IPS-15b (cell line): ENCODE measurements around the gene MMP17.

Experiments
- H3K27me3 ChIP-seq: one replicate; pipeline ENCODE4 v1.6.1; 2013; ENCODE audit warnings: low read length; ENCODE audit not compliant: control insufficient read depth, insufficient read depth
- H3K36me3 ChIP-seq: one replicate; pipeline ENCODE4 v1.6.1; 2013; ENCODE audit warnings: low read length; ENCODE audit not compliant: control insufficient read depth, insufficient read depth
- H3K4me1 ChIP-seq: one replicate; pipeline ENCODE4 v1.6.1; 2013; ENCODE audit warnings: mild to moderate bottlenecking, low read length; ENCODE audit not compliant: control insufficient read depth, insufficient read depth
- H3K4me3 ChIP-seq: one replicate; pipeline ENCODE4 v1.5.1; 2013; ENCODE audit warnings: low read depth, low read length
- H3K9ac ChIP-seq: one replicate; pipeline ENCODE4 v1.6.1; 2013; ENCODE audit warnings: low read depth, mild to moderate bottlenecking, low read length
- H3K9me3 ChIP-seq: one replicate; pipeline ENCODE4 v1.6.1; 2013; ENCODE audit warnings: mild to moderate bottlenecking, low read length; ENCODE audit not compliant: control insufficient read depth, insufficient read depth

MMP17 gene

DNA sequence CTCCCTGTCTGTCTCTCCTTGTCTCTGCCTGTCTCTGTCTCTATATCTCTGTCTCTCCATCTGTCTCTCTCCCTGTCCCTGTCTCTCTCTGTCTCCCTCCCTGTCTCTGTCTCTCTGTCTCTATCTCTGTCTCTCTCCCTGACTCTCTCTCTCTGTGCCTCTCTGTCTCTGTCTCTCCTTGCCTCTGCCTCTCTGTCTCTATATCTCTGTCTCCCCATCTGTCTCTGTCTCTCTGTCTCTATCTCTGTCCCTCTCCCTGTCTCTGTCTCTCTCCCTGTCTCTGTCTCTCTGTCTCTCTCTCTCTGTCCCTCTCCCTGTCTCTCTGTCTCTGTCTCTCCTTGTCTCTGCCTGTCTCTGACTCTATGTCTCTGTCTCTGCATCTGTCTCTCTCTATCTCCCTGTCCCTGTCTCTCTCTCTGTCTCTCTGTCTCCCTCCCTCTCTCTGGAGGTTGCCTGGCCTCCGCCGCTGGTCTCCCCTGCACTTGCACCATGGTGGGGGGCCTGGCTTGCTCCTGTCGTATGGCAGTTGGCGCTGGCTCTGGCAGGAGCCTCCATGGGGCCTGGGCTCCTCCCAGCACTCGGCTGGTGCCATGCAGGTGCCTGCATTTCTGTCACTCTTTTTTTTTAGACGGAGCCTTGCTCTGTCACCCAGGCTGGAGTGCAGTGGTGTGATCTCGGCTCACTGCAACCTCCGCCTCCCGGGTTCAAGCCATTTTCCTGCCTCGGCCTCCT, 28.3 kb downstream of the MMP17 start:
- H3K9me3 ChIP-seq: no peaks in the 10 kb centered on the region
- H3K27me3 ChIP-seq: no peaks in the 10 kb centered on the region
- H3K36me3 ChIP-seq: peaks cover 7% of the 10 kb centered on the region
- H3K4me1 ChIP-seq: peaks cover 8% of the 10 kb centered on the region
- H3K9ac ChIP-seq: no peak overlapping the region
- H3K4me3 ChIP-seq: no peak overlapping the region

DNA sequence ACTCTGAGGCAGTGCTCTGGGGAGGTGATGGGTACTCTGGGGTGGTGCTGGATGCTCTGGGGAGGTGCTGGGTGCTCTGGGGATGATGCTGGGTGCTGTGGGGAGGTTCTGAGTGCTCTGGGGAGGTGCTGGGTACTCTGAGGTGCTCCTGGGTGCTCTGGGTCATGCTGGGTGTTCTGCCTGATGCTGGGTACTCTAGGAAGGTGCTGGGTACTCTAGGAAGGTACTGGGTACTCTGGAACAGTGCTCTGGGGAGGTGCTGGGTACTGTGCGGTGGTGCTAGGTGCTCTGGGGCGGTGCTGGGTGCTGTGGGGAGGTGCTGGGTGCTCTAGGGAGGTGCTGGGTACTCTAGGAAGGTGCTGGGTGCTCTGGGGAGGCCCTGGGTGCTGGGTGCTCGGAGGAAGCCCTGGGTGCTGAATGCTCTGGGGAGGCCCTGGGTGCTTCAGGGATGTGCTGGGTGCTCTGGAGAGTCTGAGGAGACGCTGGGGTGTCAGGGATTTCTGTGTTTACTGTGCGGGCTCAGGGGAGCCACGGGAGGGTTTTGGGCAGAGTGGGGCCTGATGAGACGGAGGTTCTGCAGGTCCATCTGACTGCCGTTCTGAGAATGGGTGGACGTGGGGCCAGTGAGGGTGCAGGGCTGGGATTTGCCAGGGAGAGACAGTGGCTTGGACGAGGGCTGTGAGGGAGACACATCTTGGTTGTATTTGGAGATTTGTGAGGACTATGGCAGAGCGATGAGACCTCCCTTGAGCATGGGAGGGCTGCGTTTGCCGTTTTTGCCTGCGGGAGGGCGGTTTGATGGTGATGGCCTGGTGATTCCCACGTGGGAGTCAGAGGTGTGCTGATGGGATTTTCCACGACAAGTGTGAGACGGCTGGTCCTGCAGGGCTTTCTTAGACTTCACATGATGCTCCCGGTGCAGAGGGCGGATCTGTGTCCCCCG, 30.0 kb downstream of the MMP17 start:
- no peaks in the 10 kb centered on the region for H3K9me3 ChIP-seq
- H3K9ac ChIP-seq: no peak overlapping the region
- H3K36me3 ChIP-seq: no peaks in the 10 kb centered on the region
- H3K4me3 ChIP-seq: no peak overlapping the region
- H3K27me3 ChIP-seq: no peaks in the 10 kb centered on the region
- peaks cover 12% of the 10 kb centered on the region for H3K4me1 ChIP-seq

DNA sequence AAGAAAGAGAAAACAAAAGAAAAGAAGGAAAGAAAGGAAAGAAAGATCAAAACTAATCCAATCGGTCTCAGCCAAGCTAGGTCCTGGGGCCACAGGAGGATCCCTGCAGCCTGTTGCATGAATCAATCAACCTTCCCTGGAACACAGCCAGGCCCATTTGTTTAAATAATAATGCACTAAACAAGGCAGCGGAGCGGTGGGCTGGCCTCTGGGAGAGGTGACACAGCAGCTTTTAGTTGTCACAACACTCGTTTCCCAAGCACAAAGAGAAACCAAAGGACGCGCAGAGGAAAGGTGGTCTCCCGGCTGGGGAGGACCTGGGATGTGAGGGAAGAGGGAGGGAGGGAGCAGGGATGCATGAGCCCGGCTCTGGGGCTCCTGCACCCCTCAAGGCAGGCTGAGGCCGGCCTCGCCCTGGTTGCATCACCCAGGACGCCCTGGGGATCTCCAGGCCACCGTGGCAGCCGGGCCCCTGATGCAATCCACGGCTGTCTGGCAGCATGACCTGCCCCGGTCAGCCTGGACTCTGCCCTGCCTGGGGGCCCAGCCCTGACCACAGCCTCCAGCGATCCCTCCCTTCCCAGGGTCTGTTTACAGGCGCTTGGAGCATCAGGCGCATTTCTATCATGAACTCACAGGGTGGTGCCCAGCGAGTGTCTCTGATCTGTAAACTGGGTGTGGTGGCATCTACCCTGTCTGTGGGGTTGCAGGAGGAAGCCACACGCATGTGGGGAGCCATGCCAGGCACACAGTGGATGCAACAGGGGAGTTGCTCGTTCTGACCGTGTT, 32.5 kb downstream of the MMP17 start:
- H3K9me3 ChIP-seq: no peaks in the 10 kb centered on the region
- no peaks in the 10 kb centered on the region for H3K27me3 ChIP-seq
- no peak overlapping the region for H3K9ac ChIP-seq
- H3K4me3 ChIP-seq: no peak overlapping the region
- H3K4me1 ChIP-seq: peaks cover 15% of the 10 kb centered on the region
- no peaks in the 10 kb centered on the region for H3K36me3 ChIP-seq

DNA sequence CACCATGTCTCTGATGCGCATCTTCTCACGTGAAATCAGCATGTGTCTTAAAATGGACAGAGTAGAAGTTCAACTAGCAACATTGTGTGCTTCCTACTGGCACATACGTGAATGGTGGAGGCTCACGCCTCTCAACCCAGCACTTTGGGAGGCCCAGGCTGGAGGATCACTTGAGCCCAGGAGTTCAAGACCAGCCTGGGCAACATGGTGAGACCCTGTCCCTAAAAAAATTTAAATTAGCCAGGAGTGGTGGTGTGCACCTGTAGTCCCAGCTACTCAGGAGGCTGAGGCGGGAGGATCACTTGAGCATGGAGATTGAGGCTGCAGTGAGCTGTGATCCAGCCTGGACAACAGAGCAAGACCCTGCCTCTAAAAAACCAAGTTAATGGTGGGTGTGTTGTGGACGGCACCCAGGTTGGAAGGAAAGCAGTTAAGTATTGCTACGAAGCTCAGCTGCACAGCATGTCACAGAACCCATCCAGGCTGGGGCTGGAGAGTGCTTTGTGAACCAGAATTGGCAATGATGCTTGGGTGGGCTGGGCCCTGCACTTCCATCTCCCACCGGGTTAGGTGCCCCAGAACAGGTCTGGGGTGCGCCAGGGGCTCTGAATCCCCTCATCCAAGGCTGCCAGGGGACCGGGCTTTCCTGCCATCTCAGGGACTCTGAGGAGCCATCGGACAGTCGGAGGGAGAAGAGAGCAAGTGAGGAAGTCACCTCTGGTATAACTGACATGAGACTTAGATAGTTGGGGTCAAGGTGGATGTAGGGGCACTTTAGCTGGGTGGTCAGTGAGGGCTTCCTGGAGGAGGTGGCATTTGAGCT, 33.3 kb downstream of the MMP17 start:
- H3K4me3 ChIP-seq: no peak overlapping the region
- H3K36me3 ChIP-seq: no peaks in the 10 kb centered on the region
- no peaks in the 10 kb centered on the region for H3K27me3 ChIP-seq
- no peaks in the 10 kb centered on the region for H3K9me3 ChIP-seq
- peaks cover 15% of the 10 kb centered on the region for H3K4me1 ChIP-seq
- no peak overlapping the region for H3K9ac ChIP-seq

DNA sequence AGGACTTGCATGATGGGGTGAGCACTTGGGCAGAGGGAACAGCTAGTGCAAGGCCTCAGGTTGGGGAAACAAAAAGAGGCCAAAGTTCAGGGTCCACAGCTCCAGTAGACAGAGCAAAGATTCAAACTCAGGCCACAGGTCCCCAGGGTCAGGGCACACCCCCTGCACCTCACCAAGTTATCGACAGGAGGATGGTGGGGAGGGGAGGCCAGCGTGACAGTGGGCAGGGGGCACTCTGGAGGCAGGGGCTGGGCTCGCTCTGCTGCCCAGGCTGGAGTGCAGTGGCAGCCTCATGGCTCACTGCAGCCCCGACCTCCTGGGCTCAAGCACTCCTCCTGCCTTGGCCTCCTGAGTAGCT, 33.9 kb downstream of the MMP17 start:
- Histone ChIP-seq H3K9ac (no peak overlapping the region), H3K36me3 (no peaks in the 10 kb centered on the region), H3K9me3 (no peaks in the 10 kb centered on the region), H3K27me3 (no peaks in the 10 kb centered on the region), H3K4me3 (no peak overlapping the region), H3K4me1 (peaks cover 15% of the 10 kb centered on the region)

DNA sequence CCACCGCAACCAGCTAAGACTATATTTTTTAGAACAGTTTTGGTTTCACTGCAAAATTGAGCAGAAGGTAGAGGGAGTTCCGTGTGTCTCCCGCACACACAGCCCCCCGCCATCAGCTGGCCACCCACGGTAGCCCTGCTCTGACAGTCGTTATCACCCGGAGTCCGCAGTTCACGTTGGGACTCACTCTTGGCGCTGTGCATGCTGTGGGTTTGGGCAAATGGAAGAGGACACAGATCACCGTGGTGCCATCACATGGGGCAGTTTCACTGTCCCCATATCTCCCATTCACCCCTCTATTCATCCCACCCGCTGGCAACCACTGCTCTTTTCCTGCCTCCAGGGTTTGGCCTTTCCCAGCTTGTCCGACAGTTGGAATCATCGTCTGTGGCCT, 34.4 kb downstream of the MMP17 start:
- H3K27me3 ChIP-seq: no peaks in the 10 kb centered on the region
- H3K4me1 ChIP-seq: peaks cover 15% of the 10 kb centered on the region
- no peak overlapping the region for H3K4me3 ChIP-seq
- no peak overlapping the region for H3K9ac ChIP-seq
- no peaks in the 10 kb centered on the region for H3K9me3 ChIP-seq
- no peaks in the 10 kb centered on the region for H3K36me3 ChIP-seq

DNA sequence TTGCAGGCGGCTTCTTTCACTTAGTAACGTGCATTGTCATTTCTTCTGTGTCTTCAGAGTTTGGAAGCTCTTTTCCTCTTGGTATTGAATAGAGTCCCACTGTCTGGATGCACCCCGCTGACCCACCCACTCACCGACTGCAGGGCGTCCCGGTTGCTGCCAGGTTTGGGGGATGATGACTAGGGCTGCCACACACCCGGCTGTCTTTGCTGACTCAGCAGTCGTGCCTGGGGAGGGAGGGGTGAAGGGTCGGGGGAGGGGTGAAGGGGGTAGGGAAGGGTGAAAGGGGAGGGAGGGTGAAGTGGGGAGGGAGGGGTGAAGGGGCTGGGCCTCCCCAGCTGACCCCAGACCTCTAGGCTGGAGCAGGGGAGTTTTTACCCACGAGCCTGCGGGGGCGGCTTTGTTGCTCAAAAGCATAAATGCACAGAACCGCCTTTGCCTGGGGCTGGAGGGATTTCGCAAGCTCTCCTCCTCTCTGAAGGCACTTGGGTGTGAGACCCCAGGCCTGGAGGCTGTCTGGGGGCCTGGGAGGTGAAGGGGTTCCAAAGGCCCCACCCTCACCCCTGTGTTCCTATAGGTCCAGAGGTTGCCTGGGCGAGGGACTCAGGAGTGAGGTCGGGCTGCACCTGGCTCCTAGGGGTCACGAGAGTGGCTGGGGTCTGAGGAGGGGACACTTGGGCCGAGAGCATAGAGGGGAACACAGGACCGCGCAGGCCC, 35.0 kb downstream of the MMP17 start:
- no peak overlapping the region for H3K4me3 ChIP-seq
- H3K9me3 ChIP-seq: no peaks in the 10 kb centered on the region
- H3K9ac ChIP-seq: no peak overlapping the region
- H3K27me3 ChIP-seq: no peaks in the 10 kb centered on the region
- H3K4me1 ChIP-seq: peaks cover 15% of the 10 kb centered on the region
- H3K36me3 ChIP-seq: no peaks in the 10 kb centered on the region

DNA sequence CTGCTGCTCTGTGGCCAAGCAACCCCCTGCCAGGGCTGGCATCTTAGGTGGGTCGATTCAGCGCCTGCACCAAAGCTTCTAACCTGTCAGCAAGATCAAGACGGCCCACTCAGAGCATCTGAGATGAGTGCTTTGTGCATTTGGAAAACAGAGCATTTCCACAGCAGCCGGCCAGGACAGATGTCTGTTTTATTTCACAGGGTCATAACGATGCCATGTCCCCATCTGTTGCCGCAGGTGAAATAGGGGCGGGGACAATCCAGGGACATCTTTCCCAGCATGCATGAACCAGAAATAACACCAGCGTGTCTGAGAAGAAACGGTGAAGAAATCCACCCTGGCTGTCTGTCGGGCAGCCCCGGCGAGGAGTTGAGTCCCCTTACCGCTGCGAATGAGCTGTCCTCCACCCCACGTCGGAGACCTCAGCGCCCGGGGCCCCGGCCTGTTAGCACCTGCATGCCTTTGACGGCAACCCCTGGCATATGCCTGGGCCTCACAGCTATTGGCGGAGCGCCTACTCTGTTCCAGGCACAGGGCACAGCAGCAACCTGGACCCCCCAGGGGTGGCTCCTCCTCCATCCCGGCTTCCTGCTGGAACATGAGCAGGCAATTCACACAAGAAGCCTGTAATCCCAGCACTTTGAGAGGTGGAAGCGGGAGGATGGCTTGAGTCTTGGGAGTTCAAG, 35.7 kb downstream of the MMP17 start:
- Histone ChIP-seq H3K4me3 (no peak overlapping the region), H3K36me3 (no peaks in the 10 kb centered on the region), H3K9me3 (no peaks in the 10 kb centered on the region), H3K27me3 (no peaks in the 10 kb centered on the region), H3K4me1 (peaks cover 15% of the 10 kb centered on the region), H3K9ac (no peak overlapping the region)

DNA sequence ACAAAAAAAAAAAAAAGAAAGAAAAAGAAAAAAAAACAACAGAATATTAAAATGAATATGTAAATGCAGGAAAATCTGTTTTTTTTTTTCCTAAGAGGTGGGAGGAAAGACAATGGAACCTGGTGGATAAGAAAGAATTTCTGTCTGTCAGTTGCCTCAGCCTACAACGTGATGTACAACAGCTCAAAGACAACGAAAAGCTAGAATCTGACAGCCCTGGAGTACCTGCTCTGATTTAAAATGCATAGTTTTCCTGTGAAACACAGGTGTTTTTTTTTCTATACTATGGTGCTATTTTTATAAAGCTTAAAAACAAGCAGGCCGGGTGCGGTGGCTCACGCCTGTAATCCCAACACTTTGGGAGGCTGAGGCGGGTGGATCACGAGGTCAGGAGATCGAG, 36.3 kb downstream of the MMP17 start:
- no peak overlapping the region for H3K9ac ChIP-seq
- H3K36me3 ChIP-seq: no peaks in the 10 kb centered on the region
- no peaks in the 10 kb centered on the region for H3K9me3 ChIP-seq
- H3K4me1 ChIP-seq: peaks cover 15% of the 10 kb centered on the region
- no peak overlapping the region for H3K4me3 ChIP-seq
- H3K27me3 ChIP-seq: no peaks in the 10 kb centered on the region

DNA sequence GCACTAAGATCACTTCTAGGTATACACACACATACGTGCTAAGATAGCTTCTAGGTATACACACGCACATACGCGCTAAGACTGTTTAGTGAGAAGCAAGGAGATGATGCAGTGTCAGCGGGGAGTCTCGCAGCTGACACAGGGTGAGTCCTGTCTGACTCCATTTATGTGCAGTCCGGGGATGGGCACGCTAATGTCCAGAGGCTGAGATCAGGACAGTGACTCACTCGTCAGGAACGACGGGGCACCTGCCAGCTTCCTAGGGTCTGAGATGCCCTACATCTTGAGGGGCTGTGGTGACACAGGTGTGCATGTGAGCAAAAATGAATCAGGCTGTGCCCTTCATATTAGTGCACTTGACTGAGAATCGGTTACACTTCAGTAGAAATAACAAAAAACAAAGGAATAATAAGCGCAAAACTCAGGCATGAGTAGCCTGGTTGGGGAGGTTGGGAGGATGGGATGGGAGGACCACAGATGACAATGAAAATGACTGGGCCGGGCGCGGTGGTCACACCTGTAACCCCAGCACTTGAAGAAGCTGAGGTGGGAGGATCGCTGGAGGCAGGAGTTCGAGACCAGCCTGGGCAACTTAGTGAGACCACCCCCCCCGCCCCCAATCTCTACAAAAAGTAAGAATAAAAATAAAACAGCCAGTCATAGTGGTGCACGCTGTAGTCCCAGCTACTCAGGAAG, 37.1 kb downstream of the MMP17 start:
- no peak overlapping the region for H3K9ac ChIP-seq
- H3K4me1 ChIP-seq: peaks cover 14% of the 10 kb centered on the region
- no peaks in the 10 kb centered on the region for H3K36me3 ChIP-seq
- H3K27me3 ChIP-seq: no peaks in the 10 kb centered on the region
- no peak overlapping the region for H3K4me3 ChIP-seq
- H3K9me3 ChIP-seq: no peaks in the 10 kb centered on the region
